B cell (primary cell): ENCODE measurements around the gene TCFL5. TPM values are rescaled to one million over a fixed set of nuclear protein-coding genes. Genes with fewer than 3 reads are reported as not detected.

Experiments used
- ATAC-seq: fragments of 200-7000 bp; cut with Tn5 transposase; one replicate; pipeline ENCODE4 v1.10.0; 2021; ENCODE audit warnings: low read depth, mild to moderate bottlenecking, moderate number of reproducible peaks, moderate library complexity
- CTCF ChIA-PET: fragments of 350-600 bp; sonication (Branson Sonifier 250); formaldehyde crosslinking; loops from one replicate; lab custom pipeline; 2021; ENCODE audit warnings: antibody characterized with exemption, inconsistent platforms; lab: Charles Lee
- POLR2A ChIA-PET: fragments of 350-600 bp; sonication (Branson Sonifier 250); formaldehyde crosslinking; loops from one replicate; lab custom pipeline; 2021; ENCODE audit warnings: antibody characterized with exemption; lab: Charles Lee
- DNase-seq: peaks from one replicate; pipeline ENCODE4 v3.0.0; 2013
- H2AFZ ChIP-seq: 2 replicates; pipeline ENCODE4 v1.6.1; 2012; ENCODE audit warnings: mild to moderate bottlenecking, low read depth, low read length; ENCODE audit not compliant: insufficient read depth, poor library complexity, severe bottlenecking
- H3K27ac ChIP-seq, 2 donors: 1 replicate in 1 of 2; 2 replicates in 1 of 2; pipeline ENCODE4 v1.5.1; 2012 to 2013; ENCODE audit warnings: low read length in 2 of 2, mild to moderate bottlenecking in 2 of 2, moderate library complexity in 1 of 2
- H3K27me3 ChIP-seq, 4 experiments: fragments of 200-600 bp in 1 of 4; sonication (generic) in 1 of 4; replicated peaks in 1 of 4; 1 replicate in 2 of 4; 2 replicates in 2 of 4; pipeline versions ENCODE4 v1.6.1 to v1.7.0; 2013 to 2016; ENCODE audit warnings: low read length in 3 of 4, mild to moderate bottlenecking in 2 of 4, mixed read lengths in 1 of 4, moderate library complexity in 1 of 4; ENCODE audit not compliant: insufficient read depth in 4 of 4, control insufficient read depth in 3 of 4; ENCODE audit errors: control extremely low read depth in 1 of 4
- H3K36me3 ChIP-seq, 2 experiments: replicated peaks in 1 of 2; 1 replicate in 1 of 2; 2 replicates in 1 of 2; pipeline versions ENCODE4 v1.6.1 to v1.7.1; 2013; ENCODE audit warnings: low read length in 1 of 2; ENCODE audit not compliant: insufficient read depth in 2 of 2, control insufficient read depth in 1 of 2; ENCODE audit errors: control extremely low read depth in 1 of 2, extremely low read depth in 1 of 2
- H3K4me1 ChIP-seq, 2 donors: fragments of 200-600 bp in 1 of 2; sonication (generic) in 1 of 2; 1 replicate in 1 of 2; 2 replicates in 1 of 2; pipeline versions ENCODE4 v1.5.1 to v1.6.1; 2013 to 2017; ENCODE audit warnings: low read length in 2 of 2; ENCODE audit not compliant: control insufficient read depth in 2 of 2, insufficient read depth in 2 of 2
- H3K4me2 ChIP-seq: replicated peaks from 2 replicates; pipeline ENCODE3; 2012; ENCODE audit warnings: mild to moderate bottlenecking, low read depth, low read length; ENCODE audit not compliant: poor library complexity, severe bottlenecking
- H3K4me3 ChIP-seq, 5 experiments: fragments of 200-600 bp in 1 of 5; sonication (generic) in 1 of 5; 1 replicate in 3 of 5; 2 replicates in 2 of 5; pipeline versions ENCODE4 v1.5.1 to v1.7.0; 2011 to 2016; ENCODE audit warnings: low read length in 4 of 5, mild to moderate bottlenecking in 4 of 5, low read depth in 2 of 5, control low read depth in 1 of 5, moderate library complexity in 1 of 5; ENCODE audit not compliant: insufficient read depth in 1 of 5; ENCODE audit errors: control extremely low read depth in 1 of 5, extremely low read depth in 1 of 5
- H3K79me2 ChIP-seq: fragments of 200-600 bp; sonication (generic); one replicate; pipeline ENCODE4 v1.6.0; 2016; ENCODE audit warnings: low read length; ENCODE audit not compliant: control insufficient read depth, insufficient read depth
- H3K9ac ChIP-seq: fragments of 200-600 bp; sonication (generic); 2 replicates; pipeline ENCODE4 v1.6.1; 2017; ENCODE audit warnings: mild to moderate bottlenecking, low read length, moderate library complexity
- H3K9me3 ChIP-seq, 3 donors: one replicate each; pipeline versions ENCODE4 v1.6.1 to v1.7.1; 2013; ENCODE audit warnings: low read length in 2 of 3; ENCODE audit not compliant: control insufficient read depth in 2 of 3, insufficient read depth in 1 of 3; ENCODE audit errors: control extremely low read depth in 1 of 3
- H4K20me1 ChIP-seq: 2 replicates; pipeline ENCODE4 v1.6.0; 2012; ENCODE audit warnings: mild to moderate bottlenecking, low read length; ENCODE audit not compliant: insufficient read depth, control insufficient read depth, poor library complexity, severe bottlenecking
- H3K27ac Mint-ChIP-seq: one replicate; pipeline ENCODE4 v1.8.0; 2021; ENCODE audit warnings: mixed read lengths
- H3K27me3 Mint-ChIP-seq: one replicate; pipeline ENCODE4 v1.8.0; 2021; ENCODE audit warnings: mixed read lengths
- H3K4me1 Mint-ChIP-seq: one replicate; pipeline ENCODE4 v1.8.0; 2021; ENCODE audit warnings: mixed read lengths
- H3K4me3 Mint-ChIP-seq: one replicate; pipeline ENCODE4 v1.8.0; 2021; ENCODE audit warnings: mixed read lengths
- H3K9me3 Mint-ChIP-seq: one replicate; pipeline ENCODE4 v1.8.0; 2022; ENCODE audit warnings: mixed read lengths; ENCODE audit not compliant: insufficient read depth
- EZH2 ChIP-seq: IDR thresholded peaks from 2 replicates; pipeline ENCODE4 v1.6.1; 2012; ENCODE audit warnings: borderline replicate concordance, low read depth, mild to moderate bottlenecking, moderate library complexity, low read length; ENCODE audit not compliant: insufficient read depth, poor library complexity, severe bottlenecking
- WGBS: methylation state at CpG from one replicate; pipeline ENCODE4 v1.1.5; 2013; ENCODE audit warnings: missing lambda C conversion rate; ENCODE audit not compliant: insufficient coverage; 5-methylcytosine and 5-hydroxymethylcytosine counted together
- intact Hi-C: fragments of 100-400 bp; cut with micrococcal nuclease; formaldehyde crosslinking; loops from one replicate; pipeline ENCODE4 v1.10.0; 2022
- polyA plus RNA-seq: library from polyadenylated mRNA; depleted of rRNA; stranded (reverse); fragments of >200 nt; gene quantifications from 2 replicates; pipeline ENCODE4 v1.2.3, GENCODE V29; 2012
- total RNA-seq, 2 donors: library from RNA; stranded (reverse); fragments of 120-200 nt in 1 of 2; gene quantifications; 1 replicate in 1 of 2; 2 replicates in 1 of 2; pipeline versions ENCODE4 v1.2.3 to v1.2.4, GENCODE V29; 2013 to 2022
- TF ChIP-seq, protein P1 (sequence below): fragments of 200-600 bp; IDR thresholded peaks from one replicate; pipeline ENCODE4 v1.8.0; 2022; ENCODE audit warnings: antibody characterized with exemption, mild to moderate bottlenecking

TCFL5 gene
- total and polyA plus RNA-seq, 2 donors (not counting 1 experiment from before 2014, with no cell fraction given): 2.0 to 16.2 TPM

DNA sequence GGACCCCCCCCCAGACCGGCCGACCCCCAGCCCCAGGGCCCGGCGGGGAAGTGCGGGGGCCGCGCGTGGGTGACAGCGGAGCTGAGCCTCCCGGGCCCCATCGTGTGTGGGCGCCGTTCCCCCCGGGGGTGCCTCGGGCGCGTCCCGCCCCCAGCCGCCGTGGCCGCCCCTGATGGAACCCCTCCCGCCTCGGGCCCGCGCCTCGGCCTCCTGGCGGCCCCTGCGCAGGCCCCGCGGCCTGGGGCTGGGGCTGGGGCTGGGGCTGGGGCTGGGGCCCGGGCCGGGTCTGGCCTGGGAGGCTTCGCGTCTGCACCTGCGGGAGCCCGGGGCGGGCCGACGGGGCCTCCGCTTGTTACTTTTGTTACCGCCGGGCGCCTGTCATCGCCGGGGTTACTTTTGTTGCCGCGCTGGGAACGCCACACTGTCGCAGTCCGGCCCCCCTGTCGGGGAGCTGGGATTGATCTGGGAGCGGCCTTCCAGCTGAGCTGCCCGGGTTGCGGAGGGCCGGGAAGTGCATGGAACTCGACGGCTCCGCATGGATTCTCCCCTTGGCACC lies 56.4 kb downstream of the TCFL5 start:
- no peaks in the 10 kb centered on the region for H3K27me3 Mint-ChIP-seq
- H3K9me3 Mint-ChIP-seq: no peaks in the 10 kb centered on the region
- ChIA-PET POLR2A (interaction anchor here (1.1 to 2.9 kb wide), 3 partner anchors 9 to 65 kb away, joined by 3 to 28 read pairs (median 3); partner anchors contain the start of gene MRGBP), CTCF (interaction anchor here (0.6 to 3.4 kb wide), 5 partner anchors 13 to 305 kb away, joined by 3 to 18 read pairs (median 7); no protein-coding TSS in a partner anchor)
- H3K27me3 ChIP-seq: no peaks in the 10 kb centered on the region
- no peak for DNase-seq
- H3K4me3 ChIP-seq: peak overlapping the region in 4 of 5 experiments; percentile 61 to 82 (median 74)
- H2AFZ ChIP-seq: peak overlapping the region; percentile 74
- intact Hi-C loops: loop anchor here (5.0 kb wide), 2 partner anchors 188 to 503 kb away; partner anchors contain the start of gene ADRM1
- H4K20me1 ChIP-seq: peaks cover 50% of the 10 kb centered on the region
- peak overlapping the region in 1 of 2 donors; percentile 79 for H3K27ac ChIP-seq
- H3K4me1 Mint-ChIP-seq: peaks cover 33% of the 10 kb centered on the region
- no peaks in the 10 kb centered on the region for H3K9me3 ChIP-seq
- H3K79me2 ChIP-seq: peaks cover 34% of the 10 kb centered on the region
- peak overlapping the region; percentile 89 for H3K4me2 ChIP-seq
- H3K4me1 ChIP-seq: peaks cover 17 to 38% of the 10 kb centered on the region in 2 donors
- under 1% methylated on average over 58 of the region's 58 CpGs for WGBS
- TF ChIP-seq EZH2: no peak
- TF ChIP-seq, protein P1, sequence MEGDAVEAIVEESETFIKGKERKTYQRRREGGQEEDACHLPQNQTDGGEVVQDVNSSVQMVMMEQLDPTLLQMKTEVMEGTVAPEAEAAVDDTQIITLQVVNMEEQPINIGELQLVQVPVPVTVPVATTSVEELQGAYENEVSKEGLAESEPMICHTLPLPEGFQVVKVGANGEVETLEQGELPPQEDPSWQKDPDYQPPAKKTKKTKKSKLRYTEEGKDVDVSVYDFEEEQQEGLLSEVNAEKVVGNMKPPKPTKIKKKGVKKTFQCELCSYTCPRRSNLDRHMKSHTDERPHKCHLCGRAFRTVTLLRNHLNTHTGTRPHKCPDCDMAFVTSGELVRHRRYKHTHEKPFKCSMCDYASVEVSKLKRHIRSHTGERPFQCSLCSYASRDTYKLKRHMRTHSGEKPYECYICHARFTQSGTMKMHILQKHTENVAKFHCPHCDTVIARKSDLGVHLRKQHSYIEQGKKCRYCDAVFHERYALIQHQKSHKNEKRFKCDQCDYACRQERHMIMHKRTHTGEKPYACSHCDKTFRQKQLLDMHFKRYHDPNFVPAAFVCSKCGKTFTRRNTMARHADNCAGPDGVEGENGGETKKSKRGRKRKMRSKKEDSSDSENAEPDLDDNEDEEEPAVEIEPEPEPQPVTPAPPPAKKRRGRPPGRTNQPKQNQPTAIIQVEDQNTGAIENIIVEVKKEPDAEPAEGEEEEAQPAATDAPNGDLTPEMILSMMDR: no peak
- H3K27ac Mint-ChIP-seq: peak overlapping the region; percentile 41
- peaks cover 2 to 37% of the 10 kb centered on the region in 2 experiments for H3K36me3 ChIP-seq
- H3K4me3 Mint-ChIP-seq: peak overlapping the region; percentile 82
- peak; percentile 38 for ATAC-seq
- peak overlapping the region; percentile 88 for H3K9ac ChIP-seq

DNA sequence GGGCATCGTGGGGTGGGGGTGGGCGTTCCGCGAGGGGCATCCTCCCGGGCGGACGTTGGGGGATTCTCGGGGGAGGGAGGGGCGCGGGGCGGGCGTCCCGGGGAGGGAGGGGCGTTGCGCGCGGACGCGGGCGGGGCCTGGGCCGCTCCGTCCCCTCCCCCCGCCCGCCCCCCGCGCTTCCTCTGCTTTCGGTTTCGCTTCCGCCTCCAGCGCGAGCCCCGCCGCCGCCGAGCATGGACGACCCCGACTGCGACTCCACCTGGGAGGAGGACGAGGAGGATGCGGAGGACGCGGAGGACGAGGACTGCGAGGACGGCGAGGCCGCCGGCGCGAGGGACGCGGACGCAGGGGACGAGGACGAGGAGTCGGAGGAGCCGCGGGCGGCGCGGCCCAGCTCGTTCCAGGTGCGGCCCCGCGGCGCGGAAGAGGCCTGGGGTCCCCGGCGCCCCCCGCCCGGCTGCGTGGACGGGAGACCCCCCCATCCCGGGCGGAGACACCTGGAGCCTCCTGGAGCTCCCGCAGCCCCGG lies 56.9 kb downstream of the TCFL5 start, which contains the start of gene OGFR:
Gene OGFR, plus strand, starts transcription at position 209 of the 528 bp plus-strand sequence. Its CDS starts 25 bp downstream, at position 234.
- DNase-seq: peak; percentile 89

More for the DNA sequence above, 56.9 kb downstream of the TCFL5 start, which contains the start of gene OGFR:
- POLR2A ChIA-PET: interaction anchor here (0.5 to 2.9 kb wide), 6 partner anchors 9 to 737 kb away, joined by 3 to 28 read pairs (median 3); partner anchors contain the start of gene MRGBP
- Mint-ChIP-seq H3K27me3 (no peaks in the 10 kb centered on the region), H3K27ac (peak within 1 kb of the TSS; percentile 97), H3K4me1 (peaks cover 34% of the 10 kb centered on the region), H3K4me3 (peak within 1 kb of the TSS; percentile 97), H3K9me3 (no peaks in the 10 kb centered on the region)
- Histone ChIP-seq H3K9ac (peak within 1 kb of the TSS; percentile 88), H3K36me3 (peaks cover 2 to 37% of the 10 kb centered on the region in 2 experiments), H3K4me1 (peaks cover 17 to 38% of the 10 kb centered on the region in 2 donors), H3K4me2 (peak within 1 kb of the TSS; percentile 89), H3K79me2 (peaks cover 34% of the 10 kb centered on the region), H3K27ac (peak within 1 kb of the TSS; percentile 68 to 79), H4K20me1 (peaks cover 44% of the 10 kb centered on the region), H3K9me3 (no peaks in the 10 kb centered on the region), H3K4me3 (peak within 1 kb of the TSS; percentile 39 to 82 (median 69)), H3K27me3 (no peaks in the 10 kb centered on the region), H2AFZ (peak within 1 kb of the TSS; percentile 74)
- intact Hi-C loops: loop anchor here (1.0 to 5.0 kb wide), 3 partner anchors 10 to 502 kb away; partner anchors contain the start of gene ADRM1
- no peak for TF ChIP-seq EZH2
- TF ChIP-seq, protein P1: no peak
- CTCF ChIA-PET: interaction anchor here (1.5 to 3.4 kb wide), 4 partner anchors 13 to 305 kb away, joined by 5 to 18 read pairs (median 7); no protein-coding TSS in a partner anchor
- WGBS: under 1% methylated on average over 69 of the region's 77 CpGs
- peak; percentile 66 for ATAC-seq
